Stimulated activated naive CD8-positive, alpha-beta T cell treated with anti-CD3 and anti-CD28 coated beads, Interleukin-15, Interleukin-2, amounts not matched to agents 100 U/mL and 50 U/mL, for 24 hours (primary cell): ENCODE measurements around the gene RGS10.

Experiments
- ATAC-seq: fragments of 150-1000 bp; cut with Tn5 transposase; one replicate; pipeline ENCODE4 v1.10.0; 2021
- DNase-seq: peaks from one replicate; pipeline ENCODE4 v3.0.0; 2021

RGS10 gene

GRCh38 chr10:119497243-119497642 lies 45.3 kb downstream of the RGS10 start:
- ATAC-seq = no peak
- no peak for DNase-seq

GRCh38 chr10:119496273-119496672 lies 46.2 kb downstream of the RGS10 start:
- ATAC-seq = peak; percentile 90
- DNase-seq = peak; percentile 82

GRCh38 chr10:119495545-119495944 lies 47.0 kb downstream of the RGS10 start:
- ATAC-seq (no peak), DNase-seq (no peak)

GRCh38 chr10:119495021-119495505 lies 47.5 kb downstream of the RGS10 start:
- DNase-seq = no peak
- ATAC-seq = no peak

GRCh38 chr10:119494236-119495020 lies 48.1 kb downstream of the RGS10 start:
- no peak for ATAC-seq
- DNase-seq = no peak

GRCh38 chr10:119493155-119493554 lies 49.4 kb downstream of the RGS10 start:
- DNase-seq (no peak), ATAC-seq (no peak)

- ATAC-seq = no peak
- DNase-seq = no peak
Measured at GRCh38 chr10:119491966-119492757, 50.4 kb downstream of the RGS10 start.

GRCh38 chr10:119489991-119490326 lies 52.6 kb downstream of the RGS10 start:
- DNase-seq = no peak
- ATAC-seq = no peak

- ATAC-seq (no peak), DNase-seq (no peak)
Measured at GRCh38 chr10:119488675-119489074, 53.8 kb downstream of the RGS10 start.

GRCh38 chr10:119483839-119484238 lies 58.7 kb downstream of the RGS10 start:
- no peak for ATAC-seq
- DNase-seq = no peak

- ATAC-seq = no peak
Measured at GRCh38 chr10:119483001-119483400, 59.5 kb downstream of the RGS10 start.

GRCh38 chr10:119481781-119482426 lies 60.6 kb downstream of the RGS10 start:
- DNase-seq (no peak), ATAC-seq (no peak)

More at GRCh38 chr10:119483001-119483400, 59.5 kb downstream of the RGS10 start:
- no peak for DNase-seq

GRCh38 chr10:119480667-119481066 lies 61.9 kb downstream of the RGS10 start:
- ATAC-seq = no peak
- no peak for DNase-seq

- ATAC-seq (no peak), DNase-seq (no peak)
Measured at GRCh38 chr10:119479532-119479931, 63.0 kb downstream of the RGS10 start.

GRCh38 chr10:119478811-119479341 lies 63.6 kb downstream of the RGS10 start:
- DNase-seq = no peak
- ATAC-seq = no peak

GRCh38 chr10:119478111-119478802 lies 64.3 kb downstream of the RGS10 start:
- DNase-seq = peak; percentile 61
- peak; percentile 94 for ATAC-seq

- DNase-seq = no peak
- ATAC-seq = no peak
Measured at GRCh38 chr10:119477444-119477843, 65.1 kb downstream of the RGS10 start.

- ATAC-seq (no peak), DNase-seq (no peak)
Measured at GRCh38 chr10:119474606-119475005, 67.9 kb downstream of the RGS10 start.

GRCh38 chr10:119473771-119474170 lies 68.7 kb downstream of the RGS10 start:
- no peak for ATAC-seq
- DNase-seq = no peak

- no peak for ATAC-seq
- DNase-seq = no peak
Measured at GRCh38 chr10:119470920-119471702, 71.4 kb downstream of the RGS10 start.

- DNase-seq = no peak
- ATAC-seq = no peak
Measured at GRCh38 chr10:119469846-119470245, 72.7 kb downstream of the RGS10 start.
